CD4-positive, alpha-beta T cell treated with Interleukin-6 for 4 hours (primary cell): ENCODE data around the gene SOX30.

ENCODE experiments used
- DNase-seq: peaks from one replicate; pipeline ENCODE4 v3.0.0-alpha.2; 2020; ENCODE audit warnings: mixed read lengths

SOX30 gene

DNA sequence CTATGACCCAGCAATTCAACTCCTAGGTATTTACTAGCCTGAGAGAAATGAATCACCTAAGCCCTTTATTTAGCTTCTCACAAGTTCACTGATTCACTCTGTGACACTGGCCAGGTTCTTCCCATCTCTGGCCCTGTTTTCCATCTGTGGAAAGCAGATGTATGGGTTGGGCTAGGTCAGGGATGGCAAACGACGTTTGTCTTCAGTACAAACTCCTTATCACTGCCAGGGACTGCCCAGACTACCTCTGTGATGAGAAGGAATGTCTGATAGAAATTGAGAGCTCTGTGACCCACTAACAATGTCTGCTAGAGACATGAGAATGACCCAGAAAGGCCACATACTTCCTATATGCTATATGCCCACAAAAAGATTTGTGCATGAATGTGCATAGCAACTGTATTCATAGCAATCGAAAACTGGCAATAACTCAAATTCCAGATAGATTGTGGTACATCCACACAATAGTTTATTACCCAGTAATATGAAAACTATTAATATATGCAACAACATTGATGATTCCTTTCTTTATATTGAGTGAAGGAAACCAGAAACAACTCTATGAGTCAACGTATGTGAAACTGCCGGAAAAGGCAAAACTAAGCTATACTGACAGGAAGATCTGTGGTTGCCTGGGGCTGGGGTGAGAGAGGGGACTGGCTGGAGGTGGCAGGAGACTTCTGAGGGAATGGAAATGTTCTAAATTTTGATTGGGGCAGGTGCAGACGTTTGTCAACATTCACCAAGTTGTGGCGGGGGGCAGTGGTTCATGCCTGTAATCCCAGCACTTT is 44.7 kb downstream of the SOX30 start:
- DNase-seq, result peak; percentile 78

DNA sequence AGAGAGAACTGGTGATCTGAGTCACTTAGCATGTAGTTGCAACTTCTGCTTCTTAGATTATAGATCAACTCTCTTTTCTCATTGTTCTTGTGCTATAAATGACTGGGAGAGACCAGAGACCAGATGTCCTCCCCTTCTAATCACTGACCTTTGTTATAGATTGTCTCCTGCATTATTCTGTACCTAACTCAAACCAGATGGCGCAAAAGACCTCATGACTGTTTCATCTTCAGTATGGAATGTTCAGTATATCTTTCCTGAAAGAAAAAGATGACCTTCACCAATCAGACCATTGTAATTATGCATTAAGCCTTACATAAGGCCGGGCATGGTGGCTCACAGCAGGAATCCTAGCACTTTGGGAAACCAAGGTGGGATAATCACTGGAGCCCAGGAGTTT is 46.2 kb downstream of the SOX30 start:
- no peak for DNase-seq

DNA sequence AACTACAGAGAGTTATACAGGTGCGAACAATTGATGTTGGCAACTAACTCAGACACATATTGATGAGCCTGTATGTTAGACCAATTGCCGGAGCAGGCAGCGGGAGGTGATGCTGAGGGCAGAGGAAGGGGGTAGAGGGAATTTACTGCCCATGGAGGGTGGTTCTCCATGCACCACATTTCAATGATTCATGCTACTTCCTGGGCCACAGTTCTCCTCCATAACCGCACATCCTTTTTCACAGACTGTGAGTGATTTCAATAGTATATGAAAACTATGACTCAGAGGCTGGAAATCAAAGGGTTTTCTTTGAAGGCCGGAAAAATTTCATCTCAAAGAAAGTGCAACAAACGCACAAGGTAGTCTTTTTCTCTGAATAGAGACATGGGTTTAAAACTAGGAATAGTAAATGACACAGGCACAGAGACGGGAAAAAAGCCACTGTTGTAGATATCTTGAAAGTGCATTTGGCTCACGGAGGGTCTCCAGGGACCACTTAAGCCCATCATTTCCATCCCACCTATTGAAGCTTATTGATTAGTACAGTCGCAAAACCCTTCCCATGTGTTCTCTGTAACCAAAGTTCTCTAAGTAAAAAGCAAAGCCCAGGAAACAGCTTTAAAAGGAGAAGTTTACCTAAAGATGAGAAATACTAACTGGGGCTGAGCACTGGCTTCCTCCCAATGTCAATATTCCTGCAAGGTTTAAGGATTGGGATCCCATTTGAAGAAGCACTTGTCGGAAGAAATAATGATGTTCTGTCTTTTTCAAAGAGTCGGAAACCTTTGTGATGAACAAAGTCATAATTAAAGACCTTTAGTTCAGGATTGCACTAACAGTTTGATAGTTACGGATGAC is 48.7 kb downstream of the SOX30 start:
- DNase-seq, result peak; percentile 76

DNA sequence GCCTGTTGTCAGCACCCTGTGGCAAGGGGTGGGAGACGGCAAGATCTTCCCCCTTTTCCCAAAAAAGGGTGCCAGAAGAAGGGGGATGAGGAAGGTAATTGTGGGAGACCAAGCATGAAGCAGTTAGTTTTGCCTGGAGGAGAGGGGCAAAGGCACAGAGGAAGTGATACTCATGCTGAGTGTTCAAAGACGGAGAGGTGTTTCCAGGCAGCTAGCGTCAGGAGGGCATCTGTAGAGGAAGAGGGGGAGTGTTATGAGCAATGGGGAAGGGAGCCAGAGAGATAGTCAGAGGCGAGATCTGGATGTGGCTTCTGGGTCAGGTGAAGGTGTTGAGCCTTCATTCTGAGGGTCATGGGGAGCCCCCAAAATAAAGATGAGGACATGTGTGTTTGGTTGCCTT is 49.7 kb downstream of the SOX30 start:
- DNase-seq, result peak; percentile 60

DNA sequence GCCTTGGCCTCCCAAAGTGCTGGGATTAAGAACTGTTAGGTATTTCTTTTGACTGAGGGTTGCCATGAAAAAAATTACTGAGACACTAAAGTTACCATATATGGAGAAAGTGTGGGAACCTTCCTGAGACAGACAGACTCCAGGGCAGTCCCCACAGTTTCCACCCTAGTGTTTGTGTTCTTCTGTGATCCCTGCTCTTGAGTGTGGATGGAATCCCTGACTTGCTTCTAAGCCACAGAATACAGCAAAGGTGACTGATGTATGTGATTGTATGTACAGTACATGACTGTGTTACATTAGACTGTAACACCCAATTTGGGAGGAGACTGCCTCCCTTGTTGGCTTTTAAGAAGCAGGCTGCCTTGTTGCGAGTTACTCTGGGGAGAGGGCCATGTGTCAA is 52.0 kb downstream of the SOX30 start:
- DNase-seq, result no peak

DNA sequence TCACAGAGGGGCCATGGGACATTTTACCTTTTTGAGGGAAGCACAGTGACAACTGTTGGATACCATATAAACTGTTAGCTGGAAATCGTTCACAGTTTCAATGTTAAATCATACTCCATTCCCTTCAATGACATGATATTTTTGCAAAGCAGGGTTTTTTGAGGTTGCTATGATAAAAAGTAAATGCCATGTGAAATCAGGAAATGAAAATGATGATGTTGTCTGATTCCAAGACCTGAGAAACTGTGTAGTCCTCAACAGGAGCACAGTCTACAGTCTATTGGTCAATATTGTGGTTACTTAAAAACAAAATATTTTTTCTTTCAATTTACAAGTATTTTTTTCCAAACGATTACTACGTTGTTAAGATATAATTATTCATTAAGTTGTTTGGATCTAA is 52.7 kb downstream of the SOX30 start:
- DNase-seq, result no peak

DNA sequence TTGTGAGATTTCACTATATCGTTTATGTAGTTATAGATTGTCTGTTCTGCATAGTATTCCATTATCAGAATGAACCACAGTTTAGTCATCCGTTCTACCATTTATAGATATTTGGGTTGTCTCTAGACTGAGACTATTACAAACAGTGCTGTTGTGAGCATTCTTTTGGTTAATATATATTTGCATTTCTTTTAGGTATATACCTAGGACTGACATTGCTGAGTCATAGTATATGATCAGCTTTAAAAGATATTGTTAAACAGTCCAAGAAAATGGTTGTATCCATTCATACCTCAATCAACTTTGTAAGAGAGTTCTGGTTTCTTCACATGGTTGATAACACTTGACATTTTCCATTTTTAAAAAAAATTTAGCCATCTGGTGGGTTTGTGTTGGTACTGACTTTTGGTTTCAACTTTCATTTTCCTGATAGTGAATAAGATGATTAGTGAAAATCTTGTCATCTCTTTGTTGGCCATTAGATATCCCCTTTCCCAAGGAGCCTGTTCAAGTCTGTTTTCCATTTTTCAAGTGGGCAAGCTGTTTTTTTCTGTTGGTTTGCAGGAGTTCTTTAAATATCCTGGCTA is 53.8 kb downstream of the SOX30 start:
- DNase-seq, result no peak

DNA sequence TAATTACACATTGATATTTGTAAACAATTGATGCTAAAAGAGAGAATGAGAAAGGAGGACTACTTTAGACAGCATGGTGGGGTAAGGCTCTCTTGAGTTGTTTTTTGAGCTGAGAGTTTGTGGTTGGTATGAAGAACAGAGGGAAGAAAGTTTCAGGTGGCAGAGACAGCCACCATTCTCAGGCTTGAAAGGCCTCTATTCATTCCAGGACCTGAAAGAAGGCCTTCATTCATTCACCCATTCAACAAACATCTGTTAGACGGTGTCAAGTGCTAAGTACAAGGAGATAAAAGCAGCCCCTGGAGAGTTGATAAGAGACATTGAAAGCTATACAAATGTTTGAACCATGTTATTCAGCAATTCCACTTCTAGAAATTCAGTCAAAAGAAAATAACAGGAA is 55.0 kb downstream of the SOX30 start:
- no peak for DNase-seq

DNA sequence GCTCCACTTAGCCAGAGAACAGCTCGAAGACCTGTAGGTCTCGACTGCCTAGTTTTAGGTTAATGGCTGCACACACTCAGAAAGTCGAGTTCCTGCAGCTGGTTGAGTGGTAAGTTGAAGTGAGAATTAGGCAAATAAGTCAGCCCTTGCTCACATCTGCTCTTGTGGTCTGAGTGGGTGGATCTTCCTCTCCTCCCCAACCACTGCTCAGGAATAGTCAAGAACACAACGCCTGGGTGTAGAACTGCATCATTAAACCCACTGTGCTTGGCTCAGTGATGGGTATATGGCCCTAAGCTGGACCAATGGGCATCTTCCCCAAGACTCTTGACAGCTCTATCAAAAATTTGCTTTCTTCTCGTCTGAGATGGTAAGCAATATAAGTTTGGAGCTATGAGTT is 55.8 kb downstream of the SOX30 start:
- DNase-seq, result peak; percentile 50

DNA sequence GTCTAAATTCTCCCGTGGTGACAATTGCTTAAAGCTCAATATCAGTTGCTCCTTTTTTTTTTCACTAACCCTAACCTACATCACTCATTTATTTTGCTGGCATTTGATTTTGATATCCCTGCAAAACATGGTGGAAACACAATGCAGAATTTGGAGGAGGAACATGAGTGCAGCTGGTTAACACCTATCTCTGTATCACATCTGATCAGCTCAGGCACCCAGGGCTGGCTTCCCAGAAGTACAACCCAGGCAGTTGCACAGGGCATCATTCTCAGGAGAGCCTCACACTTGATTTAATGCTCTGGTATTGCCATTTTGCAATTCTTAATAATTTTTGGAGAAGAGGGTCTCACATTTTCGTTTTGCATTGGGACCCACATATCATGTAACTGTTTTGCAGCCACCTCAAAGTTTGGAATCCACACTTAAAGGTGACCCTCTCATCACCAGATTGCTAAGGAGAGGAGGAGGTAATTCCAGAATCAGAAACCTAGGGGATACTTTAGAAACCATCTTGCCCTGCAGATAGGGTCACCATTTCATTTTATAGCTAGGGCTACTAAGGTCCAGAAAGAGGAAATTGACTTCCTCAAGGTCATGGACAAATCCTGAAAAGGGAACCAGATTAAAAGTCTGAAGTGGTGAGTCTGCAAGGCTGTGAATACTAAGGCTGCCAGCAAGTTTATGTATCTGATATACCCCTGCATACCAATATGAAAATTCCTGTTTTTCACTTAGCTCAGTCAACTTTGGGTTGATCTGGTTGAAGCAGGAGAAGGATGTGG is 57.4 kb downstream of the SOX30 start:
- no peak for DNase-seq

DNA sequence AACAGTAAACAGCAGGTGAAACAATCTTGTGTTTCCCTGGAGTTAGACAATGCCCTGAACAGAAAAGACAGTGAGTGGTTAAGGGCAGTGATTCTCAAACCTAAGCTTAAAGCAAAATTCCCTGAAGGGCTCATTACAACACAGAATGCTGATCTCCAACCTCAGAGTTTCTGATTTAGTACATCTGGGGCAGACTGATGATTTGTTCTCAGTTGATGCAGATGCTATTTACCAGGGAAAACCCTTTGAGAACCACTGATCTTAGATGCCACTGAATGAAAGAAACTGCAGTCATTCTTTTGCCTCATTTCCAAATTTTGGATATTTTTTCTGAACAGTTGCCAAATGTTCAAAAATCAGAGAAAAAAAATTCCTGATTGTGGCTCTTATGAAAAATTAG is 58.0 kb downstream of the SOX30 start:
- no peak for DNase-seq

DNA sequence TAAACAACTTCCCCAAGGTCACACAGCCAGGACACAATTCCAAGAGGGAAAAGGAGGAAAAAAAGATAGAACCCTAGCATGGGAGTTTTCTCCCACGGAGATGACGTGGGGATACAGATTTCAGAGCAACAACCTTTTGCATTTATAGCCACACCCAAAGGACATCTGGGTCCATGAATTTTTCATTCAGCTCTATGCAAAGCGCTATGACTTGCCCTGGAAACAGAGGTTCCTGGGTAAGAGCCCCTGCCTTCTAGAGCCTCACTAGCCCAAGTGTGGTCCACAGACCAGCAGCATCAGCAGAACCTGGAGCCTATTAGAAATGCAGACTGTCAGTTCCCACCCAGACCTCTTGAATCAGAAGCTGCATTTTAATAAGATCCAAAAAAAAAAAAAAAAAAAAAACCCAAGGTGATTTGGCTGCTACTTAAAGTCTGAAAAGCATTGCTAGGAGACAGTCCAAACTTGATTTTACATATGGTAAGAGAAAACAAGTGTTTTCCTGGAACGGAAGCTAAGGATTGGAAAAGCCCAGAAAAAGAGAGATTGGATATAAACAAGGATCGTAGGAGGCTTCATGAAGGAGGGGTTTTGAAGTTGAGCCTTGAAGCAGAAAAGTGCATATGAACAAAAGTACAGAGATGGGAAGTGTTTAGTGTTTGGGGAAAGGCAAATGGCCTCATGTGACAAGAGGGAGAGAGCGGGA is 59.0 kb downstream of the SOX30 start:
- no peak for DNase-seq

DNA sequence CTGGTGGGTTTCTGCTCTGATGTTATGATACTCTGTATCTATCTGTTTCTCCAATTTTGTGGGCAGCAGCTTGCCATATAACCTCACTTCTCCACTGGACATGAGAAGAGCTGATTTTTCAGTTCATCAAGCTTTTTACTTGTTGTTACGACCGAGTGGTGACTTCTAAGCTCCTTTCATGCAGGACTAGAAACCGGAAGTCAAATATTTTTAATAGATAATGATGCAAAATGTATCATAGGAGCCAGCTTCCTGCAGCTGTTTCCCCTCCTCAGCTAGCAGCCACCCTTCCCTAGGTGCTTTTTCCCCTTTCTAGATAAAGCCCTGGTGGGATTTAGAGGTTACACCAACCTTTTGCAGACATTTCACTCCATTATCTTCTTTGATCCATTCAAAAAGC is 59.6 kb downstream of the SOX30 start:
- DNase-seq, result no peak

DNA sequence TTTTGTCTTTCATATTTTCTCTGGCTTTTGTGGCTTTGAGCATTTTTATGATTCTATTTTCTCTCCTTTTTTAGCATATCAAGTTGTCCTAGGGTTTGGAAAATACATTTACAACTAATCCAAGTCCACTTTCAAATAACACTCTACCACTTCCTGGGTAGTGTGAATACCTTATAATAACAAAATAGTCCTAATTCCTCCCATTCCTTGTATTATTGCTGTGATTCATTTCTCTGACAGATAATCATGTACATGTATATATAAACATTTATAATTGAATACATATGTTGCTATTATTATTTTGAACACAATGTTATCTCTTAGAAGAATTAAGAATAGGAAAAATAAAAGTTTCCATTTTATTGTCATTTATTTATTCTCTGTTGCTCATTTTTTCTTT is 61.8 kb downstream of the SOX30 start:
- DNase-seq, result no peak

DNA sequence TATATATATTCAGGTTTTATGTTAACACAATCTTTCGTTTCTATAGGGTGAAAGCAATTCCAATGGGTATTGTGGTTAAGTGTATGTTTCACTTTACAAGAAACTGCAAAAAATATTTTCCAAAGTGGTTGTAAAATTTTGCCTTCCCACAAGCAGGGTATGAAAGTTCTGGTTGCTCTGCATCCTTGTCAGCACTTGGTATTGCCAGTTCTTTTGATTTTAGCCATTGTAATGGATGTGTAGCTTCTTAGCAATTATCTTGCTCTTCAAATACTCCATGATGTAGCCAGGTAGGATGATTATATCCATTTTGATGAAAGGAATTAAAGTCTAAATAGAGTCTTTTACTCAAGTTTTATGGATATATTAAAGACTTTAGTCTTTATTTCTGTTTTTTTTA is 67.6 kb downstream of the SOX30 start:
- no peak for DNase-seq

DNA sequence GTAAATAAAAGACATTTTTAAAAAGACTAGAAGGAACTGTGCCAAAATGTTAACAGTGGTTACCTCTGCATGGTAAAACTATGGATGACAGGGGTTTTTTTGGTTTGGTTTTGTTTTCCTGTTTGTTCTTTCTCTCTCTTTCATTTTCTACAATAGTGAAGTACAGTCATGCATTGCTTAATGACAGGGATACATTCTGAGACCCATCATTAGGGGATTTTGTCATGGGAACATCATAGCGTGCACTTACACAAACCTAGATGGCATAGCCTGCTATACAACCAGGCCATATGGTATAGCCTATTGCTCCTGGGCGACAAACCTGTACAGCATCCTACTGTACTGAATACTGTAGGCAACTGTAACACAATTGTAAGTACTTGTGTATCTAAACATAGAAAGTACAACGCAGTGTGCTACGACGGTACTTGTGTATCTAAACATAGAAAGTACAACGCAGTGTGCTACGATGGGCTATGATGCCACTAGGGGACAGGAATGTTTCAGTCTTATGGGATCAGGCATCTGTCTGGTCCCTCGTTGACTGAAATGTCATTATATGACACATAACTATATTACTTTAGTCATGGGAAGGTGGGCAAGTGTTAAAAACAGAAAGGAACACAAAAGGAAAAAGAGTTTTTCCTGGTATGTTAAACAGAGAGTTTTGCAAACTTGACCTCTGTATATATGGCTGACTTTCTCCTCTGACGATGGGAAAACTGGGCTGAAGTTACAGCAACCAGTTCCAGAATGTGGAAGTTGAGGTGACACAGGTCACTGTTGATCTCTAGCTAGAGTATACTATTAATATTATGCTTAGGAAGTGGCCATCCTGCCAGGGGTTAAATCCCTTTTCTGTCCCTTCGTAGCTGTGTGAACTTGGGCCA is 69.3 kb downstream of the SOX30 start:
- peak; percentile 22 for DNase-seq

DNA sequence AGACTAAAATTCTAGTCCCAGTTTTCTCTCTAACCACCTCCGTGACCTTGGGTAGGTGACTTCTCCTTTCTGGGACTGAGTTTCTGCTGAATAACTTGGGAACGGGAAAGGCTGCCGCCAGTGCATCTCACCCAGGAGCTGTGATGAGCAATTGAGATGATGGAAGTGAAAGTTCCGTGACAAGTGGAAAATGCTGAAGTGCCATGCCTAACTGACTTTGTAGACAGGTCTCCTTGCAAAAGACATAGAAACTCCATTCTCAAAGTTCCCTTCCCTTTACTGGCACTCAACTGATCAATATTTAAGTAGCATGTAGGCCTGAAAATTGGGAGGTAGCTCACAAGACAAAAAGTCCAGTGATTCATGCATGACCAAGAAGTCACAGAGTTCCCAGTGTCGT is 70.3 kb downstream of the SOX30 start:
- no peak for DNase-seq

DNA sequence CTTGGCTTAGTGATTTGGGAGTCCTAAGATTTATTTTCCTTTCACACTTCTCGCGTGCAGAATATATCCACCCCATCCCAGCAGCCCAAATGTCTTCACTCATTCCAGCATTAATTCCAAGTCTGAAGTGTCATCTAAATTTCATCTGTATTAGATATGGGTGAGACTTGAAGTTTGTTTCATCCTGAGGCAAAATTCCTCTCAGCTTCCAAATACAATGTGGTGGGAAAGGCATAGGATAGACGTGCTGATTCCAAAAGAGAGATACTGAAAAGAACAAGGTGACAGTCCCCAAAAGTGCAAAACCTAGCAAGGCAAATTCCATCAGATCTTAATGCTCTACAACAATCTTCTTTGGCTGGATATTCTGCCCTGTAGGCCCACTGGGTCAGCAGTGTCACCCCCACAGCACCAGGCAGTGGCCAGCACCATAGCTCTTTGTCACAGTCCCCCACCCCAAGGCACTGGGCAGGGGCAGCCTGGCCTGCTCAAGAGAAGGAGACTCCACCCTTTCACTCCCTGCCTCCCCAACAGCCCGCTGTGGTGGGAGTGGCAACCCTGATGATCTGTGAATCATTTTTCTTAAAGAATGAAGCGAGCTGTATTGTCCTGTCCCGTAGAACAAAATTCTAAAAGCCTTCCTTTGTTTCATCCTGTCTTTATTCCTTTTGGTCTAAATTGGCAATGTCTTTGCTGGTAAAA is 74.0 kb downstream of the SOX30 start:
- no peak for DNase-seq

DNA sequence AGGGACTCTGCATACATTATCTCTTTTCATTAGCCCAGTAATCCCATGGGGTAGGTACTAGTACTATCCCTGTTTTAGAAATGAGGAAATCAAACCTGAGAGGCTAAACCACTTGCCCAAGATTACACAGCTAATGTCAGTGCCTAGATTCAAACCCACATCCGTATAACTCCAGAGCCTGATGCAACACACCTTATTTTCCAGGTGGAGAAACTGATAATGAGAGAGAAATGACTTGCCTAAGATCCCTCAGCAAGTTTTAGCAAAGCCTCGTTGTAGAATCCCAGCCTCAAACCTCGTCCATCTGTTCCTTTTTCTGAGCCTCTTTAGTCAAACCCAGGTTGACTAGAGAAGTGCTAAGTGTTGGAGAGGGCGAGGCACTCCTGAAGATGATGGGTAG is 75.6 kb downstream of the SOX30 start:
- no peak for DNase-seq
